Rectal smooth muscle tissue (tissue), 1 donor: ENCODE data around the gene TLCD5.

Experiments
- H3K27ac ChIP-seq: one replicate; pipeline ENCODE4 v1.7.0; 2013; ENCODE audit warnings: low read depth, low read length, inconsistent platforms
- H3K27me3 ChIP-seq: one replicate; pipeline ENCODE4 v1.7.0; 2013; ENCODE audit warnings: low read length; ENCODE audit not compliant: control insufficient read depth, insufficient read depth
- H3K36me3 ChIP-seq: one replicate; pipeline ENCODE4 v1.7.0; 2013; ENCODE audit warnings: low read length; ENCODE audit not compliant: control insufficient read depth, insufficient read depth
- H3K4me1 ChIP-seq: one replicate; pipeline ENCODE4 v1.7.0; 2013; ENCODE audit warnings: low read length; ENCODE audit not compliant: control insufficient read depth, insufficient read depth
- H3K4me3 ChIP-seq: one replicate; pipeline ENCODE4 v1.7.0; 2013; ENCODE audit warnings: low read length
- H3K9ac ChIP-seq: one replicate; pipeline ENCODE4 v1.7.0; 2013; ENCODE audit warnings: low read length

TLCD5 gene

GRCh38 chr11:120316880-120317688 is 8.0 kb upstream of the TLCD5 start:
- Histone ChIP-seq H3K4me3 (no peak overlapping the region), H3K9ac (no peak overlapping the region), H3K27me3 (no peaks in the 10 kb centered on the region), H3K36me3 (no peaks in the 10 kb centered on the region), H3K4me1 (peaks cover 5% of the 10 kb centered on the region), H3K27ac (peak overlapping the region; percentile 46)

GRCh38 chr11:120317689-120318480 is 7.2 kb upstream of the TLCD5 start:
- peak overlapping the region; percentile 21 for H3K27ac ChIP-seq
- H3K36me3 ChIP-seq, result no peaks in the 10 kb centered on the region
- H3K9ac ChIP-seq, result no peak overlapping the region
- peaks cover 5% of the 10 kb centered on the region for H3K4me1 ChIP-seq
- no peak overlapping the region for H3K4me3 ChIP-seq
- H3K27me3 ChIP-seq, result no peaks in the 10 kb centered on the region

- Histone ChIP-seq H3K27me3 (no peaks in the 10 kb centered on the region), H3K9ac (no peak overlapping the region), H3K36me3 (no peaks in the 10 kb centered on the region), H3K4me1 (peaks cover 5% of the 10 kb centered on the region), H3K4me3 (no peak overlapping the region), H3K27ac (no peak overlapping the region)
Observed at GRCh38 chr11:120318906-120319305, 6.2 kb upstream of the TLCD5 start.

GRCh38 chr11:120326228-120326627 is 1.1 kb downstream of the TLCD5 start:
- Histone ChIP-seq H3K36me3 (no peaks in the 10 kb centered on the region), H3K27ac (no peak overlapping the region), H3K4me3 (no peak overlapping the region), H3K27me3 (no peaks in the 10 kb centered on the region), H3K4me1 (peaks cover 7% of the 10 kb centered on the region), H3K9ac (no peak overlapping the region)

- H3K4me1 ChIP-seq, result peaks cover 7% of the 10 kb centered on the region
- H3K4me3 ChIP-seq, result no peak overlapping the region
- no peaks in the 10 kb centered on the region for H3K36me3 ChIP-seq
- no peak overlapping the region for H3K9ac ChIP-seq
- no peaks in the 10 kb centered on the region for H3K27me3 ChIP-seq
- H3K27ac ChIP-seq, result no peak overlapping the region
Observed at GRCh38 chr11:120326845-120327281, 1.8 kb downstream of the TLCD5 start.

- Histone ChIP-seq H3K9ac (no peak overlapping the region), H3K27ac (no peak overlapping the region), H3K4me1 (peaks cover 7% of the 10 kb centered on the region), H3K36me3 (no peaks in the 10 kb centered on the region), H3K27me3 (no peaks in the 10 kb centered on the region), H3K4me3 (no peak overlapping the region)
Observed at GRCh38 chr11:120327311-120327710, 2.2 kb downstream of the TLCD5 start.

GRCh38 chr11:120329556-120329955 is 4.5 kb downstream of the TLCD5 start:
- H3K9ac ChIP-seq, result no peak overlapping the region
- no peak overlapping the region for H3K4me3 ChIP-seq
- H3K36me3 ChIP-seq, result no peaks in the 10 kb centered on the region
- H3K27ac ChIP-seq, result no peak overlapping the region
- H3K27me3 ChIP-seq, result no peaks in the 10 kb centered on the region
- peaks cover 7% of the 10 kb centered on the region for H3K4me1 ChIP-seq

GRCh38 chr11:120330045-120330444 is 4.9 kb downstream of the TLCD5 start:
- Histone ChIP-seq H3K27me3 (no peaks in the 10 kb centered on the region), H3K4me1 (peaks cover 7% of the 10 kb centered on the region), H3K27ac (no peak overlapping the region), H3K4me3 (no peak overlapping the region), H3K9ac (no peak overlapping the region), H3K36me3 (no peaks in the 10 kb centered on the region)

- Histone ChIP-seq H3K9ac (no peak overlapping the region), H3K4me1 (peaks cover 4% of the 10 kb centered on the region), H3K27ac (no peak overlapping the region)
Observed at GRCh38 chr11:120331301-120331996, 6.3 kb downstream of the TLCD5 start.

GRCh38 chr11:120332822-120333716 is 8.0 kb downstream of the TLCD5 start:
- H3K4me3 ChIP-seq, result no peak overlapping the region
- no peak overlapping the region for H3K9ac ChIP-seq
- no peaks in the 10 kb centered on the region for H3K27me3 ChIP-seq
- H3K36me3 ChIP-seq, result no peaks in the 10 kb centered on the region
- H3K27ac ChIP-seq, result no peak overlapping the region
- H3K4me1 ChIP-seq, result peaks cover 4% of the 10 kb centered on the region

More at GRCh38 chr11:120331301-120331996, 6.3 kb downstream of the TLCD5 start:
- no peaks in the 10 kb centered on the region for H3K27me3 ChIP-seq
- no peaks in the 10 kb centered on the region for H3K36me3 ChIP-seq
- H3K4me3 ChIP-seq, result no peak overlapping the region

GRCh38 chr11:120333801-120334200 is 8.7 kb downstream of the TLCD5 start:
- H3K36me3 ChIP-seq, result no peaks in the 10 kb centered on the region
- no peak overlapping the region for H3K9ac ChIP-seq
- no peaks in the 10 kb centered on the region for H3K27me3 ChIP-seq
- peaks cover 7% of the 10 kb centered on the region for H3K4me1 ChIP-seq
- no peak overlapping the region for H3K4me3 ChIP-seq
- no peak overlapping the region for H3K27ac ChIP-seq
